GM10248 (cell line): ENCODE data around the gene RAB10.

Experiments used
- CTCF ChIA-PET: fragments of 300-600 bp; sonication (Branson Sonifier 250); formaldehyde crosslinking; extraction: SDS; loops from one replicate; lab custom pipeline; 2021; ENCODE audit warnings: antibody characterized with exemption; lab: Yijun Ruan, JAX
- POLR2A ChIA-PET: fragments of 350-650 bp; sonication (Branson Sonifier 250); formaldehyde crosslinking; extraction: SDS; loops from one replicate; lab custom pipeline; 2020; ENCODE audit warnings: antibody characterized with exemption; lab: Yijun Ruan, JAX
- DNase-seq: peaks from one replicate; pipeline ENCODE4 v3.0.0; 2012; ENCODE audit errors: extremely low spot score
- TF ChIP-seq, protein P1 (sequence below): IDR thresholded peaks from 2 replicates; pipeline ENCODE4 v1.5.1; 2012; ENCODE audit warnings: mild to moderate bottlenecking, low read depth; ENCODE audit errors: extremely low read depth, missing control alignments, control extremely low read depth

RAB10 gene

DNA sequence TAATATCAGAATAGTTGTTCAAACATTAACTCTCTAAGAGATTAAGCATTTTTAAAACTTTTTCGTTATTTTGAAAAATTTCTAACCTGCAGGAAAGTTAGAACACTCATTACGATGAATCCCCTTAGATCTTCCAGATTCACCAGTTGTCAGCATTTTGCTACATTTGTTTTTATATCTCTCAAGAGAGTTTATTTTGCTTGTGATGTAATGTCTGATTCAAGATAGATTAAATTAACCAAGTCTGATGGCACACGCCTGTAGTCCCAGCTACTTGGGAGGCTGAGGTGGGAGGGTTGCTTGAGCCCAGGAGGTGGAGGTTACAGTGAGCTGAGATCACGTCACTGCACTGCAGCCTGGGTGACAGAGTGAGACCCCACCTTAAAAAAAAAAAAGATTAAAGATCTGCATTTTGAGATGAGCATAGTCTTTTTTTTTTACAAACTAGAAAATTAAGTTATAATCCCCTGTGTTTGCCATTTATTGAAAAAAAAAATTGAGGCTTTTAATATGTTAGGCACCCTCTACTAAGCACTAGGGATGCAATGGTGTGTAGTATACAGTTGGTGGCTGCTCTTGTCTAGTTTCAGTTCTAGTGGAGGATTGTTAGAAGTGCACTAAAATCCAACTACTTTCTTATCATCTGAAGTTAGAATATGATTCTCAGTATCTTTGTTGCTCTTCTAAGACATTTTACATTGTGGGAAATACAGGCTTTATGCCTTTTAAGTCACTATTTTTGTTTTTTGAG lies 20.9 kb downstream of the RAB10 start:
- TF ChIP-seq, protein P1, sequence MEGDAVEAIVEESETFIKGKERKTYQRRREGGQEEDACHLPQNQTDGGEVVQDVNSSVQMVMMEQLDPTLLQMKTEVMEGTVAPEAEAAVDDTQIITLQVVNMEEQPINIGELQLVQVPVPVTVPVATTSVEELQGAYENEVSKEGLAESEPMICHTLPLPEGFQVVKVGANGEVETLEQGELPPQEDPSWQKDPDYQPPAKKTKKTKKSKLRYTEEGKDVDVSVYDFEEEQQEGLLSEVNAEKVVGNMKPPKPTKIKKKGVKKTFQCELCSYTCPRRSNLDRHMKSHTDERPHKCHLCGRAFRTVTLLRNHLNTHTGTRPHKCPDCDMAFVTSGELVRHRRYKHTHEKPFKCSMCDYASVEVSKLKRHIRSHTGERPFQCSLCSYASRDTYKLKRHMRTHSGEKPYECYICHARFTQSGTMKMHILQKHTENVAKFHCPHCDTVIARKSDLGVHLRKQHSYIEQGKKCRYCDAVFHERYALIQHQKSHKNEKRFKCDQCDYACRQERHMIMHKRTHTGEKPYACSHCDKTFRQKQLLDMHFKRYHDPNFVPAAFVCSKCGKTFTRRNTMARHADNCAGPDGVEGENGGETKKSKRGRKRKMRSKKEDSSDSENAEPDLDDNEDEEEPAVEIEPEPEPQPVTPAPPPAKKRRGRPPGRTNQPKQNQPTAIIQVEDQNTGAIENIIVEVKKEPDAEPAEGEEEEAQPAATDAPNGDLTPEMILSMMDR, result no peak
- no peak for DNase-seq
- CTCF ChIA-PET, result interaction anchor here (1.4 kb wide), 1 partner anchor 9 kb away, joined by 3 read pairs; no protein-coding TSS in a partner anchor
- POLR2A ChIA-PET, result no interaction called here

DNA sequence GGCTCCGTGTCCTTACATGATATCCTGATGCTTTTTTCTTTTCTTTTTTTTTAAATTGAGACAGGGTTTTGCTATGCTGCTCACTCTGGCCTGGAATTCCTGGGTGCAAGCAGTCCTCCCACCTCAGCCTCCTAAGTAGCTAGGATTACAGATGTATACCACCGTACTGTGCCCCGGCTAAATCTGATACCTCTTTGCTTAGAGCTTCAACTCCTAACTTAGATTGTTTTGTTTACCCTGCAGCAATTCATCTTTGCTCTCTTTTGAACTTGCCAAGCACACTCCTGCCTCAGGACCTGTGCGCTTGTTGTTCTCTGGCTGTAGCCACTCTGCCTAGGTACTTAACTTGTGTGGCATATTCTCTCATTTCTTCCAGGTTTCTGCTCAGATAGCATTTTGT lies 24.5 kb downstream of the RAB10 start:
- CTCF ChIA-PET, result interaction anchor here (0.9 kb wide), 1 partner anchor 19 kb away, joined by 3 read pairs; no protein-coding TSS in a partner anchor
- POLR2A ChIA-PET, result no interaction called here
- TF ChIP-seq, protein P1, result no peak
- DNase-seq, result no peak

DNA sequence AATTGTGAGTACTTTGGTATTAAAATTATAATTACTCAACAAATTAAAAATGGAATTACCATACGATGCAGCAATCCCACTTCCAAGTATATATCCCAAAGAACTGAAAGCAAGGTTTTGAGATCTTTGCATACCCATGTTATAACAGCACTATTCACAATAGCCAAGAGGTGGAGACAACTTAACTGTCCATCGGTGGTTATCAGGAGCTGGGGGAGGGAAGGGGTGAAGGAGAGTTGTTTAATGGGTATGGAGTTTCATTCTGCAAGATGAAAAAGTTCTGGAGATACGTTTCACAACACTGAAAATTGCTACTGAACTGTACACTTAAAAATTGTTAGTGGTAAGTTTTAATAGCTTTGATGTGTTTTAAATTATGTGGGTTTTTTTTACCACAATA lies 25.7 kb downstream of the RAB10 start:
- CTCF ChIA-PET, result interaction anchor here (2.3 kb wide), 1 partner anchor 28 kb away, joined by 9 read pairs; no protein-coding TSS in a partner anchor
- POLR2A ChIA-PET, result no interaction called here
- TF ChIP-seq, protein P1, result no peak

DNA sequence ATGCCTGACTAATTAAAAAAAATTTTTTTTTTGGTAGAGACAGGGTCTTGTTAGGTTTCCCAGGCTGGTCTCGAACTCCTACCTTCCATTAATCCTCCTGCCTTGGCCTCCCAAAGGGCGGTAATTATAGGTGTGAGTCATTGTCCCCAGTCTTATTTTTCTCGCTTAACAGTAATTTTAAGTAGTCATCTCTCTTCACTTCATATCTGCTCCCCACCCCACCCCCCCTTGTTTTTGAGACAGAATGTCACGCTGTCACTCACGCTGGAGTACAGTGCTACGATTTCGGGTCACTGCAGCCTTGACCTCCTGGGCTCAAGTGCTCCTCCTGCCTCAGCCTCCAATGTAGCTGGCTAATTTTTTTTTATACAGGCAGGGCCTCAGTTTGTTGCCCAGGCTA lies 27.7 kb downstream of the RAB10 start:
- DNase-seq, result no peak
- TF ChIP-seq, protein P1, result no peak
- ChIA-PET POLR2A (no interaction called here), CTCF (interaction anchor here (1.4 to 2.3 kb wide), 6 partner anchors 12 to 84 kb away, joined by 3 to 9 read pairs (median 4); no protein-coding TSS in a partner anchor)

More for the DNA sequence above, 25.7 kb downstream of the RAB10 start:
- DNase-seq, result no peak

DNA sequence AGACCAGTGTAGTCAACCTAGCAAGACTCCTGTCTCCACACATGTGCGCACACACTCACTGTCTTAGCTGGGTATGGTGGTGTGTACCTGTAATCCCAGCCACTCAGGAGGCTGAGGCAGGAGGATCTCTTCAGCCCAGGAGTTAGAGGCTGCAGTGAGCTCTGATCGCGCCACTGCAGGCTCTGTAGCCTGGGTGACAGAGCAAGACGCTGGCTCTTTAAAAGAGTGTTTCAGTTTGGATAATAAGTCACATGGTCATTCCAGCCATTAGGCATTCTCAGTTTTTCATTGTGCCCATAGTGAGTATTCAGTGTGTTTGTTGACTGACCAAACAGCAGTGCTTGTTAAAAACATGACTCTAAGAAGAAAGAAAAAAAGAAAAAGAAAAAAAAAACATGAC lies 31.0 kb downstream of the RAB10 start:
- TF ChIP-seq, protein P1, result no peak
- CTCF ChIA-PET, result interaction anchor here (1.1 kb wide), 1 partner anchor 23 kb away, joined by 3 read pairs; no protein-coding TSS in a partner anchor
- POLR2A ChIA-PET, result no interaction called here
- no peak for DNase-seq

DNA sequence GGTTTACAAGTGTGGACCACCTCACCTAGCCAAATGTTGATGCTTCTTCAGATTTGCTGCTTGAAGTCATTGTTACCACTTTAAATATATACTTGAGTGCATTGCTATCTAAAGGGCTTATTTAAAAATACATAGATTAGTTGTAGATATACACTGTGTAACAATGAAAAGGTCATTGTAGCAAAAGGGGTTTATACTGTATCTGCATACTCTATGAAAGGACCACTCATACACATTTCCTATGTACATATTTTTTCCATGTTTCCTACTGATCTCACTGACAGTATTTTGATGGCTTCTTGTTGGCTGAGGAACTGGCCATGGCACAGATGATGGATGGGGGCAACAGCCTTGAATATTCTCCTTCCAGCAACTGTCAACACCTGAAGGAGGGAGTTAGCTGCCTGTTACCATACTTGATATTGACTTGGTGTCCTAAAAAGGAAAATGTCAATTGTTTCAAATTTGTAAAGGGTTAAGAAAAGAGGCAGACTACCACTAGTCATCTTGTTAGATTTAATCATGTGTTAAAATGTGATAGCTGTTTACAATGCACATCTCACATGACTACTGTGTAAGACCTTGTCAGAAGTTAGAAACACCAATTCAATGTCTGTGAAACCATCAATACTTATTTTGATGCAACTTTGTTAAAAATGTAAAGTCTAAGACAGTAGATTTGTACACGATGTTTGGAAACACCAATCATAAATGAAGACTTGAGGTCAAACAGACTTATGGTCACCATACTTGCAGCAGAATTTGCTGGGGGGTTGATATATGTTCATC lies 33.5 kb downstream of the RAB10 start:
- CTCF ChIA-PET, result no interaction called here
- POLR2A ChIA-PET, result no interaction called here
- DNase-seq, result no peak
- TF ChIP-seq, protein P1, result no peak
